Heart left ventricle (tissue), 16 donors: Measurements from ENCODE around the gene C11orf91. TPM values are rescaled to one million over a fixed set of nuclear protein-coding genes. Genes with fewer than 3 reads are reported as not detected.
"Not testable (repeated sequence)": the region's sequence is repeated elsewhere in the genome, so short reads cannot be mapped to it uniquely, and the experiment has no call there.

Source experiments
- ATAC-seq, 4 donors: fragments of 200-7000 bp; cut with Tn5 transposase; one replicate each; pipeline ENCODE4 v1.9.1; 2020 to 2022; ENCODE audit warnings: moderate library complexity in 4 of 4, mild to moderate bottlenecking in 3 of 4, moderate number of reproducible peaks in 1 of 4
- DNase-seq, 5 donors: peaks; one replicate each; pipeline ENCODE4 v3.0.0-alpha.2; 2020
- H3K27ac ChIP-seq, 12 donors: fragments of 200-600 bp; sonication (generic) in 4 of 12; one replicate each; pipeline versions ENCODE4 v1.5.0 to v1.8.0; 2016 to 2022; ENCODE audit warnings: mild to moderate bottlenecking in 2 of 12
- H3K27me3 ChIP-seq, 9 donors: fragments of 200-600 bp; sonication (generic) in 2 of 9; one replicate each; pipeline versions ENCODE4 v1.5.1 to v1.8.0; 2016 to 2022; ENCODE audit warnings: mild to moderate bottlenecking in 3 of 9
- H3K36me3 ChIP-seq, 9 donors: fragments of 200-600 bp; sonication (generic) in 2 of 9; one replicate each; pipeline versions ENCODE4 v1.5.0 to v1.8.0; 2018 to 2022; ENCODE audit warnings: mild to moderate bottlenecking in 2 of 9
- H3K4me1 ChIP-seq, 12 donors: fragments of 200-600 bp; sonication (generic) in 4 of 12; one replicate each; pipeline versions ENCODE4 v1.5.0 to v1.8.0; 2016 to 2022; ENCODE audit warnings: mild to moderate bottlenecking in 3 of 12
- H3K4me3 ChIP-seq, 12 donors: fragments of 200-600 bp; sonication (generic) in 4 of 12; one replicate each; pipeline versions ENCODE4 v1.5.0 to v1.8.0; 2017 to 2022; ENCODE audit warnings: mild to moderate bottlenecking in 9 of 12, moderate library complexity in 4 of 12
- H3K9me3 ChIP-seq, 12 donors: fragments of 200-600 bp; sonication (generic) in 4 of 12; one replicate each; pipeline versions ENCODE4 v1.5.0 to v1.8.0; 2016 to 2022; ENCODE audit warnings: mild to moderate bottlenecking in 1 of 12
- POLR2A ChIP-seq, 2 donors: fragments of 450-650 bp; IDR thresholded peaks; one replicate each; pipeline ENCODE4 v1.6.1; 2017; ENCODE audit warnings: antibody characterized with exemption in 2 of 2, mild to moderate bottlenecking in 2 of 2, moderate library complexity in 2 of 2
- WGBS, 4 donors: extraction: QIAGEN DNeasy Blood & Tissue Kit in 2 of 4; methylation state at CpG; one replicate each; pipeline versions ENCODE4 v1.1.5 to v1.1.7; 2013 to 2018; 5-methylcytosine and 5-hydroxymethylcytosine counted together
- intact Hi-C, 10 donors: fragments of 100-400 bp; cut with DNase I; formaldehyde crosslinking; loops; one replicate each; pipeline versions ENCODE4 v1.11.1 to v1.14.2; 2022
- polyA plus RNA-seq, 2 donors: library from polyadenylated mRNA; stranded (reverse); fragments of 200-250 nt; gene quantifications; one replicate each; pipeline ENCODE4 v1.2.3, GENCODE V29; 2013
- total RNA-seq, 9 donors: library from RNA; depleted of rRNA in 2 of 9; stranded (reverse); fragments of >200 nt in 2 of 9; fragmentation: NEBNext Ultra II Directional in 3 of 9; extraction: Animal tissue kit (Norgen Biotek cat#: 25700) in 3 of 9; gene quantifications; one replicate each; pipeline versions ENCODE4 v1.1.0 to v1.2.4, GENCODE V29; 2016 to 2023
- TF ChIP-seq, protein P1 (sequence below), 12 donors: fragments of 200-600 bp; sonication (generic) in 4 of 12; IDR thresholded peaks; one replicate each; pipeline versions ENCODE4 v1.5.0 to v1.8.0; 2018 to 2022; ENCODE audit warnings: antibody characterized with exemption in 12 of 12, mild to moderate bottlenecking in 5 of 12
- donor health status: ischemic (EF 13 %, LVEDD 7.1; RV severe dilation, severe dysfunction).
- donor health status: healthy with polysubstance abuse.
- donor health status: DM: no; HTN: yes; CAD: no.
- donor health status: DM: no; HTN: no; CAD: no.
- donor health status: ischemic (EF 25% LVEDD 6.9; RV normal size, moderate dysfunction).
- donor health status: ischemic (EF 25% LVEDD 5.7; RV mildly dilated, moderate dysfunction).
- donor health status: healthy.
- donor health status: DM: yes; HTN: yes; CAD: no.
- donor health status: ischemic (EF 35%, LVEDD 5.7; RV mildly dilated, moderate dysfunction).
- donor health status: nonischemic (EF 11% LVEDD 7.7; RV severe dilation, severe dysfunction).
- donor health status: DM: yes; HTN: yes; CAD: no.
- donor health status: PGD.
- donor health status: ischemic (EF 29% LVEDD 5.4; RV normal size, mild dysfunction).
- donor health status: nonischemic (EF 23%, LVEDD 6.1; RV moderate dilation, normal function).

C11orf91 gene
- total and polyA plus RNA-seq, 11 donors = 0.56 to 1.00 (median 0.70) TPM; not detected in 7

DNA sequence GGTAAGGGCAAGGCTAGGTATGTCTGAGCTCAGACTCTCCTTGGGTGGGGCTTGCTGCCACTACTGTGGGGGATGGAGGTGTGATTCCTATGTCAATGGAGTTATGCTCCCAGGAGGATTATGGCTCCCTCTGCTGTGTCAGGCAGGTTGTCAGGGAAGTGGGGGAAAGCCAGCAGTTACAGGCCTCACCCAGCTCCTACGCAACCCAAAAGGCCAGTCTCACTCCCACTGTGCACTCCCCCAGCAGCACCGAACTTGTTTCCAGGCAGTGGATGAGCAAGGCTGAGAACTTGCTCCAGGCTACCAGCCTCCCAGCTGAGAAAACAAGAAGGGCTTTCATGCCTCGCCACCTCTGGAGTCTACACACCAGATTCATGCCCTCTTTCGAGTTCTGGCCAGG, 18.2 kb downstream of the C11orf91 start:
- ATAC-seq (no peak), DNase-seq (no peak)
- no peak overlapping the region for H3K4me3 ChIP-seq
- H3K9me3 ChIP-seq = peaks cover 0 to 17% (median 2%) of the 10 kb centered on the region in 12 donors
- no peak overlapping the region for H3K27ac ChIP-seq
- H3K27me3 ChIP-seq = peaks cover 0 to 7% (median 0%) of the 10 kb centered on the region in 9 donors
- no peaks in the 10 kb centered on the region for H3K4me1 ChIP-seq
- 84 to 87% (median 85%) methylated on average over 4 of the region's 4 CpGs for WGBS, 4 donors
- intact Hi-C loops = loop anchor here in 3 of 10 donors (5.0 to 10.0 kb wide), 3 partner anchors 140 to 718 kb away; partner anchors contain the start of gene CSTF3 (in 1 of the 3)
- TF ChIP-seq, protein P1, sequence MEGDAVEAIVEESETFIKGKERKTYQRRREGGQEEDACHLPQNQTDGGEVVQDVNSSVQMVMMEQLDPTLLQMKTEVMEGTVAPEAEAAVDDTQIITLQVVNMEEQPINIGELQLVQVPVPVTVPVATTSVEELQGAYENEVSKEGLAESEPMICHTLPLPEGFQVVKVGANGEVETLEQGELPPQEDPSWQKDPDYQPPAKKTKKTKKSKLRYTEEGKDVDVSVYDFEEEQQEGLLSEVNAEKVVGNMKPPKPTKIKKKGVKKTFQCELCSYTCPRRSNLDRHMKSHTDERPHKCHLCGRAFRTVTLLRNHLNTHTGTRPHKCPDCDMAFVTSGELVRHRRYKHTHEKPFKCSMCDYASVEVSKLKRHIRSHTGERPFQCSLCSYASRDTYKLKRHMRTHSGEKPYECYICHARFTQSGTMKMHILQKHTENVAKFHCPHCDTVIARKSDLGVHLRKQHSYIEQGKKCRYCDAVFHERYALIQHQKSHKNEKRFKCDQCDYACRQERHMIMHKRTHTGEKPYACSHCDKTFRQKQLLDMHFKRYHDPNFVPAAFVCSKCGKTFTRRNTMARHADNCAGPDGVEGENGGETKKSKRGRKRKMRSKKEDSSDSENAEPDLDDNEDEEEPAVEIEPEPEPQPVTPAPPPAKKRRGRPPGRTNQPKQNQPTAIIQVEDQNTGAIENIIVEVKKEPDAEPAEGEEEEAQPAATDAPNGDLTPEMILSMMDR (IDR thresholded peaks at IDR 0.05) = no peak
- no peak for TF ChIP-seq POLR2A (IDR thresholded peaks at IDR 0.05)
- H3K36me3 ChIP-seq = no peaks in the 10 kb centered on the region

DNA sequence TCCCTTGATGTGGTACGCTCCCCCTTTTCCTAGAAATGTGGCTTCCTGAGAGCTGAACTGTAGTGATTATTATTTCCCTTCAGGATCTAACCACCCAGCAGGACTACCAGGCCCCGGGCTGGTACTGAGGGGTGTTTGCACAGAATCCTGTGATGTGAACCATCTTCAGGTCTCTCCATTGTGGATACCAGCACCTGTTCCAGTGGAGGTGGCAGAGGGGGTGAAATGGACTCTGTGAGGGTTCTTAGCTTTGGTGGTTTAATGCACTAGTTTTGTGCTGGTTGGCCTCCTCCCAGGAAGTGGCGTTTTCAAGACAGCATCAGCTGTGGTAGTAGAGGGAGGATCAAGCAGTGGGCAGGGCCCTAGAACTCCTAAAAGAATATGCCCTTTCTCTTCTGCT, 18.6 kb downstream of the C11orf91 start:
- no peak for TF ChIP-seq POLR2A (IDR thresholded peaks at IDR 0.05)
- TF ChIP-seq, protein P1 (IDR thresholded peaks at IDR 0.05) = no peak
- intact Hi-C loops = loop anchor here in 3 of 10 donors (5.0 to 10.0 kb wide), 3 partner anchors 140 to 717 kb away; partner anchors contain the start of gene CSTF3 (in 1 of the 3)
- ATAC-seq = no peak

DNA sequence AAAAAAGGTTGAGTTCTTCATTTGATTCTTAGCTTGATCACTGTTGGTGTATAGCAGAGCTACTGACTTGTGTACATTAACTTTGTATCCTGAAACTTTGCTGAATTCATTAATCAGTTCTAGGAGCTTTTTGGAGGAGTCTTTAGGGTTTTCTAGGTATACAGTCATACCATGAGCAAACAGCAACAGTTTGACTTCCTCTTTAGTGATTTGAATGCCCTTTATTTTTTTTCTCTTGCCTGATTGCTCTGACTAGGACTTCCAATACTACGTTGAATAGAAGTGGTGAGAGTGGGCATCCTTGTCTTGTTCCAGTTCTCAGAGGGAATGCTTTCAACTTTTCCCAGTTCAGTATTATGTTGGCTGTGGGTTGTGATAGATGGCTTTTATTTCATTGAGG, 22.0 kb downstream of the C11orf91 start:
- H3K4me1 ChIP-seq, ATAC-seq, H3K27ac ChIP-seq, H3K36me3 ChIP-seq, DNase-seq, intact Hi-C loops, H3K27me3 ChIP-seq, H3K4me3 ChIP-seq: not testable (repeated sequence)
- WGBS, 4 donors = 76 to 86% (median 84%) methylated on average over 1 of the region's 1 CpG
- peaks cover 0 to 20% (median 2%) of the 10 kb centered on the region in 12 donors for H3K9me3 ChIP-seq

More for the DNA sequence above, 18.6 kb downstream of the C11orf91 start:
- peaks cover 0 to 17% (median 2%) of the 10 kb centered on the region in 12 donors for H3K9me3 ChIP-seq
- peaks cover 0 to 7% (median 0%) of the 10 kb centered on the region in 9 donors for H3K27me3 ChIP-seq
- WGBS, 4 donors = 86 to 96% (median 89%) methylated on average over 3 of the region's 3 CpGs
- no peak overlapping the region for H3K4me3 ChIP-seq
- no peaks in the 10 kb centered on the region for H3K36me3 ChIP-seq
- no peak overlapping the region for H3K27ac ChIP-seq
- H3K4me1 ChIP-seq = no peaks in the 10 kb centered on the region
- DNase-seq = no peak

DNA sequence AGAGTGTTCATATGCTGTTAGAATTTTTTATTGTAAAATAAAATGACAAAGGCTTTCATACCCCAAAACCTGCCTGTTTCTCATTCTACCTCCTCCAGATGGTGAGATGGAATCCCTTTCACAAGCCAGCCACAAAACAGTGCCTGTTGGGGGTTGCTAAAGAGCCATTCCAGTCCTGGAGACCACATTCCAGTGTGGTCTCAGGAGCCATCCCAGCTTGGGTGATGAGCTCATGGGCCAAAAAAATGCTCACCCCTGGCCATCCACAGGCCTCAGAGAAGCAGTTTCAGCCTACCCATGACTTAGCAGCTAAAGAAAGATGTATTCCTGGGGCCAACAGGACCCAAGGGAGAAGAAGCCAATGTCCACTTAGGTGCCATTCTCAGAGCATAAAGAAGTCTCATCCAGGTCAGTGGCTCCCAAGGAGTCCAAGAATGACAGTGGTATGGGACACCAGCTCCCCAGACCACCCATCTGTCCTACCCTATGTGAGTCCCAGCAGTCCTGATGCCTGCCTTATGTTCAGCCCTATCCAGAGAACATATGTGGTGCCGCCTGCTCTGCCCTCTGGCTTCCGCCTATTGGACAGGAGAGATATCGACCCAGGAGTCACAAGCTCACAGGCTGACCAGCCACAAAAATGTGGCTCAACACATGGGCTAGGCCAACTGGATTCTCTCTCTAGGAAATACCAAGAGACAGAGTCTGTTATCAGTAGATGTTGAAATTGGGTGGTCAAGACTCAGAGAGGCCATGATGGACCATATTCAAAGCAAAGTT, 26.4 kb downstream of the C11orf91 start:
- intact Hi-C loops = loop anchor here in 1 of 10 donors (5.0 kb wide), 1 partner anchor 307 kb away; no protein-coding TSS in a partner anchor
- H3K36me3 ChIP-seq = no peaks in the 10 kb centered on the region
- DNase-seq (no peak), ATAC-seq (no peak)
- H3K4me1 ChIP-seq = no peaks in the 10 kb centered on the region
- WGBS, 4 donors = 95 to 100% (median 99%) methylated on average over 3 of the region's 3 CpGs
- TF ChIP-seq, protein P1 (IDR thresholded peaks at IDR 0.05) = no peak
- no peak for TF ChIP-seq POLR2A (IDR thresholded peaks at IDR 0.05)
- no peak overlapping the region for H3K4me3 ChIP-seq
- H3K27me3 ChIP-seq = no peaks in the 10 kb centered on the region
- H3K9me3 ChIP-seq = peaks cover 0 to 20% (median 2%) of the 10 kb centered on the region in 12 donors
- H3K27ac ChIP-seq = no peak overlapping the region
